Embryonic facial prominence (tissue), 1 donor: ENCODE measurements around the gene PRKCA.
"Not testable (repeated sequence)": the region's sequence is repeated elsewhere in the genome, so short reads cannot be mapped to it uniquely, and the experiment has no call there.

ENCODE experiments used
- DNase-seq: peaks from one replicate; pipeline ENCODE4 v3.0.0-alpha.2; 2016; ENCODE audit errors: extremely low spot score

The PRKCA gene

GRCh38 chr17:66679631-66680517 is 377.5 kb downstream of the PRKCA start:
- DNase-seq: no peak

GRCh38 chr17:66682283-66682682 is 379.9 kb downstream of the PRKCA start:
- DNase-seq: no peak

GRCh38 chr17:66684261-66684660 is 381.8 kb downstream of the PRKCA start:
- DNase-seq: no peak

GRCh38 chr17:66684731-66685130 is 382.3 kb downstream of the PRKCA start:
- no peak for DNase-seq

GRCh38 chr17:66686601-66687000 is 384.2 kb downstream of the PRKCA start:
- no peak for DNase-seq

GRCh38 chr17:66687570-66688284 is 385.3 kb downstream of the PRKCA start:
- DNase-seq: no peak

- no peak for DNase-seq
These were observed 386.8 kb downstream of the PRKCA start for GRCh38 chr17:66689221-66689620.

- no peak for DNase-seq
These were observed 387.8 kb downstream of the PRKCA start for GRCh38 chr17:66690166-66690565.

- DNase-seq: no peak
These were observed 389.4 kb downstream of the PRKCA start for GRCh38 chr17:66691644-66692420.

- no peak for DNase-seq
These were observed 389.9 kb downstream of the PRKCA start for GRCh38 chr17:66692421-66692690.

GRCh38 chr17:66695098-66695497 is 392.7 kb downstream of the PRKCA start:
- no peak for DNase-seq

GRCh38 chr17:66698270-66698669 is 395.9 kb downstream of the PRKCA start:
- no peak for DNase-seq

GRCh38 chr17:66701462-66701861 is 399.0 kb downstream of the PRKCA start:
- DNase-seq: no peak

GRCh38 chr17:66702106-66702936 is 399.9 kb downstream of the PRKCA start:
- no peak for DNase-seq

- no peak for DNase-seq
These were observed 402.6 kb downstream of the PRKCA start for GRCh38 chr17:66704858-66705520.

GRCh38 chr17:66706851-66707450 is 404.5 kb downstream of the PRKCA start:
- no peak for DNase-seq

GRCh38 chr17:66711401-66711800 is 409.0 kb downstream of the PRKCA start:
- no peak for DNase-seq

GRCh38 chr17:66711881-66712321 is 409.5 kb downstream of the PRKCA start:
- no peak for DNase-seq

- DNase-seq: no peak
These were observed 410.0 kb downstream of the PRKCA start for GRCh38 chr17:66712453-66712852.

- DNase-seq: not testable (repeated sequence)
These were observed 410.7 kb downstream of the PRKCA start for GRCh38 chr17:66713021-66713532.
